ENCODE measurements around the gene ATXN1.

Gene ATXN1

DNA sequence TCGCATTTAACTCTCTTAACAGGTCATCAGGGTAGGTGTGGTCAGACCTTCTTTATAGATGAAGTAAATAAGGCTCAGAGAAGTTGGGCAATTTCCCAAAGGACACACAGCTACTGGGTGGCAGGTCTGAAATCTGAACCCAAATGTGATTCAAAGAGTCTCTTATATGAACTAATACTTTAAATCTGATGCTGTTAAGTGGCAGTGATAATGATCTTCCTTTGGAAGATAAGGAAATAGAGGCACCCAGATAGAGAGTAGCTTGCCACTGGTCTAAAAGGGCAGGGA lies 285.8 kb downstream of the ATXN1 start:
- no peak overlapping the region for H3K27ac ChIP-seq (ENCODE audit: low read length)
- WGBS (ENCODE audit: insufficient coverage, insufficient read length): no CpG with 5 or more reads among the region's 1 CpG
- no peaks in the 10 kb centered on the region for H3K36me3 ChIP-seq (ENCODE audit: control insufficient read depth, insufficient read depth, low read length)

GRCh38 chr6:16474772-16475493 lies 286.3 kb downstream of the ATXN1 start:
- Histone ChIP-seq H3K27ac (ENCODE audit: low read length) (no peak overlapping the region), H3K4me3 (ENCODE audit: low read length) (no peak overlapping the region), H3K36me3 (ENCODE audit: control insufficient read depth, insufficient read depth, low read length) (no peaks in the 10 kb centered on the region), H3K27me3 (ENCODE audit: control insufficient read depth, insufficient read depth, low read length) (no peaks in the 10 kb centered on the region), H3K9me3 (ENCODE audit: control insufficient read depth, insufficient read depth, low read length) (no peaks in the 10 kb centered on the region), H3K4me1 (ENCODE audit: control insufficient read depth, insufficient read depth, low read length) (no peaks in the 10 kb centered on the region)
- WGBS (ENCODE audit: insufficient coverage, insufficient read length): no CpG with 5 or more reads among the region's 3 CpGs
- DNase-seq (ENCODE audit: low read depth, low spot score): no peak

More for the DNA sequence above, 285.8 kb downstream of the ATXN1 start:
- Histone ChIP-seq H3K4me3 (ENCODE audit: low read length) (no peak overlapping the region), H3K4me1 (ENCODE audit: control insufficient read depth, insufficient read depth, low read length) (no peaks in the 10 kb centered on the region), H3K9me3 (ENCODE audit: control insufficient read depth, insufficient read depth, low read length) (no peaks in the 10 kb centered on the region), H3K27me3 (ENCODE audit: control insufficient read depth, insufficient read depth, low read length) (no peaks in the 10 kb centered on the region)
- no peak for DNase-seq (ENCODE audit: low read depth, low spot score)

DNA sequence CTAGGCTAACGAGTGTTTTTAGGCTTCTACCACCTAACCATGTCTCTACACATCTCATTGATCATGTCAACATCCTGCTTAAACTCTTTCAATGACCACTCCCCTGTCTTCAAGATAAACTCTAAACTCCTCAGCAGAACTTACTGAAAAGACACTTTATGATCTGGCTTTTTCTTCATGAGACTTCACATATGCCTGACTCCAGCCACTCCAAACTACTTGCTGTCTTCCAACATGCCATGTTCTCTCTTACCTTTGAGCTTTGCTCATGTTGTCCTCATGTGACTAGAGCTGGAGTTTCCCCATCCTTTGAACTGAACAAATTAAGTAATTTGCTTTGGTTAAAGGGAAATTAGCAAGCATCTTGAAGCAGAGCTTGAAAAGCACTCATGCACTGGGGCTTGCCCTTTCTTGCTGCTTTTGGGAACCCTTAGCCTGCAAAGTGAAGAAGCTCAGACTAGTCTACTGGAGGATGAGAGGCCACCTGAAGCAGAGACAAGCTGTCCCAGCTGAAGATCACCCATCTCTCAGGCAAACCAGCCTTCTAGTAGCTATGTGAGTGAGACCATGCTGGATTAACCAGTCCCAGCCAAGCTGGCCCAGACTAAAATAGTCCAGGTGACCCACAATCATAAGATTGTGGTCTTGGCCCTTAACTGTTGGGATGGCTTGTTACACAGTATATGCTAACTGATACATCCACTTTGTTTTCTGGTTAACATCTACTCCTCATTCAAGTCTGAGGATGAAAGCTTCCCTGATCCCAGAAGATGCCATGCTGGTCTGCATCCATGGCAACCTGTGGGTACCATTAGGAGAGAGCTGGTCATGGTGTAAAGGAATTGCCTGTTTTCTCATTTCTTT lies 287.1 kb downstream of the ATXN1 start:
- Histone ChIP-seq H3K4me1 (ENCODE audit: control insufficient read depth, insufficient read depth, low read length) (no peaks in the 10 kb centered on the region), H3K36me3 (ENCODE audit: control insufficient read depth, insufficient read depth, low read length) (no peaks in the 10 kb centered on the region), H3K27ac (ENCODE audit: low read length) (no peak overlapping the region), H3K4me3 (ENCODE audit: low read length) (no peak overlapping the region), H3K9me3 (ENCODE audit: control insufficient read depth, insufficient read depth, low read length) (no peaks in the 10 kb centered on the region), H3K27me3 (ENCODE audit: control insufficient read depth, insufficient read depth, low read length) (no peaks in the 10 kb centered on the region)
- WGBS (ENCODE audit: insufficient coverage, insufficient read length): no CpG with 5 or more reads among the region's 1 CpG
- no peak for DNase-seq (ENCODE audit: low read depth, low spot score)

- H3K4me1 ChIP-seq (ENCODE audit: control insufficient read depth, insufficient read depth, low read length): no peaks in the 10 kb centered on the region
- no peak for DNase-seq (ENCODE audit: low read depth, low spot score)
- no peaks in the 10 kb centered on the region for H3K36me3 ChIP-seq (ENCODE audit: control insufficient read depth, insufficient read depth, low read length)
- WGBS (ENCODE audit: insufficient coverage, insufficient read length): no CpG with 5 or more reads among the region's 10 CpGs
- no peaks in the 10 kb centered on the region for H3K27me3 ChIP-seq (ENCODE audit: control insufficient read depth, insufficient read depth, low read length)
- no peak overlapping the region for H3K4me3 ChIP-seq (ENCODE audit: low read length)
- H3K27ac ChIP-seq (ENCODE audit: low read length): no peak overlapping the region
- no peaks in the 10 kb centered on the region for H3K9me3 ChIP-seq (ENCODE audit: control insufficient read depth, insufficient read depth, low read length)
Measured at GRCh38 chr6:16473184-16473907, 287.9 kb downstream of the ATXN1 start.

DNA sequence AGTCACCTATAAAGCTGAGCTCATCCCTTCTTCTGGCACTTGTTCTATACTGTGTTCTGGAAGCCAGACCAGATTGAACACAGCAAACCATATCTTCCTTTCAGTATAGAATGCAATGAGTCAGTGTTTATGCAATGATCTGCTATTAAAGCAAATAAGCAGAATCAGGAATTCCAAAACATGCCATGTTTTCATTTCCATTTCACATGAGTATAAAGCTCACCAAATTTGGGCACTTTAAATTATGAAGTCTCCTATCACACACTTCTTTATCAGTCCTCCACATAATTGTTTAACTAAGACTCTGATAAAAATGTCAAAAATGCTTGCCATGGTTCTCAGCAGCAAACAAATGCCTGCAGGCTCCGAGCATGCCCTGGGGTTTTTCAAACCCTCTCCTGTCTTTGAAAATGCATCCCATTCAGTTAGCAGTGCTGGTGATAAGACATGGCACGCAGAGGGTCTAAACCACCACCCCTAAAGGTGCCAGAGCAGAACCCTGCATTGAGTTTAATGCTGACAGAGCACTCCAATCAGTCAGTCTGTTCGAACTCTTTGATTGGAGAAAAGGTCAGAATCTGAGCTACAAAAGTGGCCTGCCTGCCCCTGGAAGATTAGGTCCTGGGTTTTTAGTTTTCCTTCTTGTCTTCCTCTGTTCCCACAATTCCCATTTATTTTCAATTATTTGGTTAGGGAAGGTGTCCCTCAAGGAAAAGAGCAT lies 288.8 kb downstream of the ATXN1 start:
- no peak for DNase-seq (ENCODE audit: low read depth, low spot score)
- no peak overlapping the region for H3K27ac ChIP-seq (ENCODE audit: low read length)

DNA sequence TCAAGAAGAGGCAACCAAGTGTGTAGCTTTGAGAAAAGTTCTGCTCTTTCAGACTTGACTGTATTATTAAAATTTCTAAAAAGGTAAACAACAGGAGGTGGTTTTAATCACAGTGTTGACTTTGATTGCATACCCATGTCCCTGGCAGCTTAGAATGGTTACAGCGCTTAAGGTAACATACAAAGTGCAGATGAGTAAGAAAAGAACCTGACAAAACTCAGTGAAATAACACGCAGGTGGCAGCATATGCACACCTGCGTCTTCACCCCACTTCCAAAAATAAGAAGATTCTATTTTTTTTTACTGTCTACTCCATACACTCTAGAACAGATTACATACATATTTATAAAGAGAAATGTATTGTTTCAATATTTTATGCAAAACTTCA lies 289.4 kb downstream of the ATXN1 start:
- no peak for DNase-seq (ENCODE audit: low read depth, low spot score)
- Histone ChIP-seq H3K36me3 (ENCODE audit: control insufficient read depth, insufficient read depth, low read length) (no peaks in the 10 kb centered on the region), H3K27ac (ENCODE audit: low read length) (no peak overlapping the region), H3K4me3 (ENCODE audit: low read length) (no peak overlapping the region), H3K4me1 (ENCODE audit: control insufficient read depth, insufficient read depth, low read length) (peaks cover 2% of the 10 kb centered on the region; the same call in 1 of the 2 replicates), H3K9me3 (ENCODE audit: control insufficient read depth, insufficient read depth, low read length) (no peaks in the 10 kb centered on the region), H3K27me3 (ENCODE audit: control insufficient read depth, insufficient read depth, low read length) (no peaks in the 10 kb centered on the region)
- WGBS (ENCODE audit: insufficient coverage, insufficient read length): no CpG with 5 or more reads among the region's 3 CpGs

More for the DNA sequence above, 288.8 kb downstream of the ATXN1 start:
- Histone ChIP-seq H3K4me3 (ENCODE audit: low read length) (no peak overlapping the region), H3K36me3 (ENCODE audit: control insufficient read depth, insufficient read depth, low read length) (no peaks in the 10 kb centered on the region), H3K9me3 (ENCODE audit: control insufficient read depth, insufficient read depth, low read length) (no peaks in the 10 kb centered on the region), H3K27me3 (ENCODE audit: control insufficient read depth, insufficient read depth, low read length) (no peaks in the 10 kb centered on the region), H3K4me1 (ENCODE audit: control insufficient read depth, insufficient read depth, low read length) (no peaks in the 10 kb centered on the region)
- no CpG with 5 or more reads among the region's 3 CpGs for WGBS (ENCODE audit: insufficient coverage, insufficient read length)

DNA sequence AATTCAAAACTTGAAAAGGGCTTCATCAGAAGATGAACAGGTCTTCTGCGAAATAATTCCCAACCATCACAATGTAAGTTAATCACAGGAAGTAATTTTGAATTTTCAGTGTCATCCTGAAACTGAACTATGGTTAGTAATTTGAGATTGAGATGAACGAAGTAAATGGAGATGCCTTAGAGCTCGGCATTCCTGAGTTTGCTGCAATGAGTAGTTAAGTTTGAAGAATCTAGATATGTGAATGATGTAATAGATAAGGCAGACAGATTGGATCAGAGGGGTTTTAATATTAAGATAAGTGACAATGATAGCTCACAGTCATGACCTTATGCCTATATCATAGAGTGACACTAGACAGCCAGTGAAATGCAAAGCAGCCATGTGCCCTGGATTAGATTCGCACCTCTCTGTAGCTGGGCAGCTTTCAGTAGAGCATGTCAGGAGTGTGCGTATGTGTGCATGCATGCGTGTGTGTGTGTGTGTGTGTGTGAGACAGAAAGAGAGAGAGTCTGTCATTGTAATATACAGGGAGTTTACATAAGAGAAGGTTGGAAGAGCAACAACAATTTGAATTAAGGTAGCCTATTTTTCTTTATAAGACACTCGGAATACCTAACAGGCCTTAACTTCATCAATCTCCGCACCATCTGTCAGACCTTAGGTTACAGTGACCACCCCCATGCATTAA lies 289.9 kb downstream of the ATXN1 start:
- WGBS (ENCODE audit: insufficient coverage, insufficient read length): 100% methylated on average over 1 of the region's 8 CpGs
- Histone ChIP-seq H3K27me3 (ENCODE audit: control insufficient read depth, insufficient read depth, low read length) (no peaks in the 10 kb centered on the region), H3K27ac (ENCODE audit: low read length) (no peak overlapping the region), H3K9me3 (ENCODE audit: control insufficient read depth, insufficient read depth, low read length) (no peaks in the 10 kb centered on the region), H3K4me3 (ENCODE audit: low read length) (no peak overlapping the region), H3K4me1 (ENCODE audit: control insufficient read depth, insufficient read depth, low read length) (peaks cover 2% of the 10 kb centered on the region; the same call in 1 of the 2 replicates), H3K36me3 (ENCODE audit: control insufficient read depth, insufficient read depth, low read length) (no peaks in the 10 kb centered on the region)
- DNase-seq (ENCODE audit: low read depth, low spot score): no peak

DNA sequence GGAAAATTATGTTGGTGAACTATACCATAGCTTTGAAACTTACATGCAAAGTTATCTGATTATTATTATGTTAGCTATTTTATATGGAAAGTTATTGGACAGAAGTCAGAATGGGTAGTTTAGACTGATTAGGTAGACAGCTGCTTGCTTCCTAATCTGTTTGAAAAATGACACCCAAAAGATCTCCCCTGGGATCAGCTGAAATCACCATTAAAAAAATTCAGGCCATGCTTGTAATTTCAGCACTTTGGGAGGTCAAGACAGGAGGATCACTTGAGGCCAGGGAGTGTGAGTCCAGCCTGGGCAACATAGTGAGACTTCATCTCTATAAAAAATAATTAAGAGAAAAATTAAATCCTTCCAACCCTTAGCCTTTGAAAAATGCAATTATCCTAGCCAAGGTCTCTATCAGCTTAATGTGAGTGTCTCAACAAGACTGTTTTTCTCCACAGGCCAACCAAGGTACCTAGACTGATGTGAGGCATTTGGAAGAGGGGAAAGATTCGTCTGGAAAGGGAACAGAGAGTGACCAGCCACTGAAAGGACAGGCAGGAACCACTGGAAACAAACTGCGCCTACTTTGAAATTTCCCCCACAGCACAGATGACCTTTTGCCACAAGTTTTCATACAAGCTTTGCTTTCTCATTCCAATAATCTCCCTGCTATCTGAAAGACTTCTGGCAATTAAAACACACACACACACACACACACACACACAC lies 290.6 kb downstream of the ATXN1 start:
- no peak for DNase-seq (ENCODE audit: low read depth, low spot score)

GRCh38 chr6:16468991-16469615 lies 292.2 kb downstream of the ATXN1 start:
- Histone ChIP-seq H3K36me3 (ENCODE audit: control insufficient read depth, insufficient read depth, low read length) (no peaks in the 10 kb centered on the region), H3K4me1 (ENCODE audit: control insufficient read depth, insufficient read depth, low read length) (peaks cover 2% of the 10 kb centered on the region; the same call in 1 of the 2 replicates), H3K27me3 (ENCODE audit: control insufficient read depth, insufficient read depth, low read length) (no peaks in the 10 kb centered on the region), H3K4me3 (ENCODE audit: low read length) (no peak overlapping the region), H3K9me3 (ENCODE audit: control insufficient read depth, insufficient read depth, low read length) (no peaks in the 10 kb centered on the region), H3K27ac (ENCODE audit: low read length) (no peak overlapping the region)
- no peak for DNase-seq (ENCODE audit: low read depth, low spot score)
- WGBS (ENCODE audit: insufficient coverage, insufficient read length): no CpG with 5 or more reads among the region's 1 CpG

More for the DNA sequence above, 290.6 kb downstream of the ATXN1 start:
- H3K36me3 ChIP-seq (ENCODE audit: control insufficient read depth, insufficient read depth, low read length): no peaks in the 10 kb centered on the region
- no peak overlapping the region for H3K27ac ChIP-seq (ENCODE audit: low read length)
- no peaks in the 10 kb centered on the region for H3K9me3 ChIP-seq (ENCODE audit: control insufficient read depth, insufficient read depth, low read length)
- H3K27me3 ChIP-seq (ENCODE audit: control insufficient read depth, insufficient read depth, low read length): no peaks in the 10 kb centered on the region
- H3K4me3 ChIP-seq (ENCODE audit: low read length): no peak overlapping the region
- H3K4me1 ChIP-seq (ENCODE audit: control insufficient read depth, insufficient read depth, low read length): peaks cover 2% of the 10 kb centered on the region; the same call in 1 of the 2 replicates
- WGBS (ENCODE audit: insufficient coverage, insufficient read length): no CpG with 5 or more reads among the region's 2 CpGs
